ENCODE results near the gene PSMA6.
A peak's percentile ranks its signal among the peaks of the same experiment; 100 is the strongest.

DNA sequence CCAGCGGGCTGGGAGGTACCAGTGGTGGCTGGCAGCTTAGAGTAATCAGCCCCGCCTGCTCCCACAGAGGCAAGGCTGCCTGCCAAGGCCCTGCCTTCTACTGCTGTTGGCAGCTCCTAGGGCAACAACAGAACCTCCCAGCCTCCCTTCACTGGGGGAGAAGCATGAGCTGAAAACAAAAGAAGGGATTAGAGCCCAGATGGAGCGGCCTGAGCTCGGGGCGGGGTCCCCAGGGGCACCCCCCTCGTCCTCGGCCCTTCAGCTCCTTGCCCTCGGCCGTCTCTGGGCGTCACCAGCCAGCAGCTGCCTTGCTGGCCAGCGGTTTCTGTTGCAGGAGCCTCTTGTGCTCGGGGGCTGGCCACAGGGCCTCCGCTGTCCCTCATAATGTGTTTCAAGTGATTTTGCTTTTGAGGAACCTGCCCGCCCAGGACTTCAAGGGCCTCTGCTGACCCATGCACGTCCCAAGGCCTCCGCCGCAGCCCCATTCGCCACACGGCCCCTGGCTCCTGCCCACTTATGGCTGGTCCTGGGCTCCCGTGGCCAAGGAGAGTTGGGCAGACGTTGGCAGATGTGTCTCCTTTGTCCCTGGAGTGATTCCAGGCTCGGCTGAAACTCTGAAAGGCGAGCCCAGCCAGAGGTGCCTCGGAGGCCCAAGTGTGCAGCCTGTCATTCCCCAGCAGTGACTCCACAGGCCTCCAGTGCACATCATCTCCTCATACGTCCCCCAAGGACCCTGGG is 49.7 kb downstream of the PSMA6 start:
- TF ChIP-seq EGR1 (IDR thresholded peaks at IDR 0.05) (no peak), ZBTB7A (IDR thresholded peaks at IDR 0.05; ENCODE audit: low read depth) (peak; percentile 84), RAD21 (IDR thresholded peaks at IDR 0.05; ENCODE audit: low read depth) (no peak), MAX (IDR thresholded peaks at IDR 0.05) (0 out of 2 replicates have a peak, but pooled peaks have one; percentile 5), TAF1 (IDR thresholded peaks at IDR 0.05; ENCODE audit: low read depth) (no peak), TEAD4 (IDR thresholded peaks at IDR 0.05) (no peak)
- TF ChIP-seq, protein P1, sequence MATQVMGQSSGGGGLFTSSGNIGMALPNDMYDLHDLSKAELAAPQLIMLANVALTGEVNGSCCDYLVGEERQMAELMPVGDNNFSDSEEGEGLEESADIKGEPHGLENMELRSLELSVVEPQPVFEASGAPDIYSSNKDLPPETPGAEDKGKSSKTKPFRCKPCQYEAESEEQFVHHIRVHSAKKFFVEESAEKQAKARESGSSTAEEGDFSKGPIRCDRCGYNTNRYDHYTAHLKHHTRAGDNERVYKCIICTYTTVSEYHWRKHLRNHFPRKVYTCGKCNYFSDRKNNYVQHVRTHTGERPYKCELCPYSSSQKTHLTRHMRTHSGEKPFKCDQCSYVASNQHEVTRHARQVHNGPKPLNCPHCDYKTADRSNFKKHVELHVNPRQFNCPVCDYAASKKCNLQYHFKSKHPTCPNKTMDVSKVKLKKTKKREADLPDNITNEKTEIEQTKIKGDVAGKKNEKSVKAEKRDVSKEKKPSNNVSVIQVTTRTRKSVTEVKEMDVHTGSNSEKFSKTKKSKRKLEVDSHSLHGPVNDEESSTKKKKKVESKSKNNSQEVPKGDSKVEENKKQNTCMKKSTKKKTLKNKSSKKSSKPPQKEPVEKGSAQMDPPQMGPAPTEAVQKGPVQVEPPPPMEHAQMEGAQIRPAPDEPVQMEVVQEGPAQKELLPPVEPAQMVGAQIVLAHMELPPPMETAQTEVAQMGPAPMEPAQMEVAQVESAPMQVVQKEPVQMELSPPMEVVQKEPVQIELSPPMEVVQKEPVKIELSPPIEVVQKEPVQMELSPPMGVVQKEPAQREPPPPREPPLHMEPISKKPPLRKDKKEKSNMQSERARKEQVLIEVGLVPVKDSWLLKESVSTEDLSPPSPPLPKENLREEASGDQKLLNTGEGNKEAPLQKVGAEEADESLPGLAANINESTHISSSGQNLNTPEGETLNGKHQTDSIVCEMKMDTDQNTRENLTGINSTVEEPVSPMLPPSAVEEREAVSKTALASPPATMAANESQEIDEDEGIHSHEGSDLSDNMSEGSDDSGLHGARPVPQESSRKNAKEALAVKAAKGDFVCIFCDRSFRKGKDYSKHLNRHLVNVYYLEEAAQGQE (IDR thresholded peaks at IDR 0.05; ENCODE audit: low read depth) = 0 out of 2 replicates have a peak, but pooled peaks have one; percentile 12
